Mononuclear cell (primary cell): Measurements from ENCODE around the gene MAT2A. TPM values are rescaled to one million over a fixed set of nuclear protein-coding genes. Genes with fewer than 3 reads are reported as not detected.
"Not testable (repeated sequence)": the region's sequence is repeated elsewhere in the genome, so short reads cannot be mapped to it uniquely, and the experiment has no call there.

Experiments used
- H3K27me3 ChIP-seq: 2 replicates; pipeline ENCODE4 v1.6.0; 2011; ENCODE audit warnings: low read length, control low read depth; ENCODE audit not compliant: insufficient read depth
- H3K4me1 ChIP-seq: 2 replicates; pipeline ENCODE4 v1.5.1; 2011; ENCODE audit warnings: mild to moderate bottlenecking, low read length, control low read depth; ENCODE audit not compliant: insufficient read depth
- H3K4me3 ChIP-seq: 2 replicates; pipeline ENCODE4 v1.5.1; 2011; ENCODE audit warnings: mild to moderate bottlenecking, low read length, moderate library complexity
- H3K9me3 ChIP-seq: 2 replicates; pipeline ENCODE4 v1.5.1; 2011; ENCODE audit warnings: low read depth, mild to moderate bottlenecking, control low read depth, low read length
- total RNA-seq: library from RNA; depleted of rRNA; stranded (reverse); fragments of >200 nt; gene quantifications from one replicate; pipeline ENCODE4 v1.2.3, GENCODE V29; 2012

The MAT2A gene
- total RNA-seq, 1 donor, result 67.0 TPM

- Histone ChIP-seq H3K9me3 (no peaks in the 10 kb centered on the region), H3K4me1 (peaks cover 76% of the 10 kb centered on the region), H3K27me3 (no peaks in the 10 kb centered on the region), H3K4me3 (no peak overlapping the region)
These were observed 52.0 kb downstream of the MAT2A start for GRCh38 chr2:85590950-85591349.

GRCh38 chr2:85591563-85591962 lies 52.6 kb downstream of the MAT2A start:
- H3K4me3 ChIP-seq, result no peak overlapping the region
- H3K9me3 ChIP-seq, result no peaks in the 10 kb centered on the region
- no peaks in the 10 kb centered on the region for H3K27me3 ChIP-seq
- peaks cover 76% of the 10 kb centered on the region for H3K4me1 ChIP-seq

- peaks cover 76% of the 10 kb centered on the region for H3K4me1 ChIP-seq
- not testable (repeated sequence) for H3K9me3 ChIP-seq, H3K27me3 ChIP-seq, H3K4me3 ChIP-seq
These were observed 53.3 kb downstream of the MAT2A start for GRCh38 chr2:85592299-85592698.

GRCh38 chr2:85593023-85593422 lies 54.1 kb downstream of the MAT2A start:
- H3K4me3 ChIP-seq, result no peak overlapping the region
- no peaks in the 10 kb centered on the region for H3K27me3 ChIP-seq
- H3K9me3 ChIP-seq, result no peaks in the 10 kb centered on the region
- peaks cover 69% of the 10 kb centered on the region for H3K4me1 ChIP-seq

Other genes with a start within 250 kb of the MAT2A start
- 154 TPM for gene TGOLN2, start 211.2 kb upstream of the MAT2A start, total RNA-seq
- gene RETSAT, start 184.6 kb upstream of the MAT2A start, total RNA-seq, result 6.9 TPM
- gene ELMOD3, start 184.4 kb upstream of the MAT2A start, total RNA-seq, result 12.8 TPM
- 107 TPM for gene CAPG, start 128.8 kb upstream of the MAT2A start, total RNA-seq
- 0.42 TPM for gene SH2D6, start 120.5 kb upstream of the MAT2A start, total RNA-seq
- 11.0 TPM for gene GGCX, start 22.3 kb downstream of the MAT2A start, total RNA-seq
- gene VAMP8, start 38.4 kb downstream of the MAT2A start, total RNA-seq, result 27.6 TPM
- gene VAMP5, start 45.3 kb downstream of the MAT2A start, total RNA-seq, result 8.9 TPM
- gene RNF181, start 56.6 kb downstream of the MAT2A start, total RNA-seq, result 55.9 TPM
- 3.1 TPM for gene TMEM150A, start 63.5 kb downstream of the MAT2A start, total RNA-seq
- 24.0 TPM for gene C2orf68, start 72.9 kb downstream of the MAT2A start, total RNA-seq
- 58.7 TPM for gene USP39, start 77.0 kb downstream of the MAT2A start, total RNA-seq
- not detected for gene SFTPB, start 129.0 kb downstream of the MAT2A start, total RNA-seq
- gene GNLY, start 155.2 kb downstream of the MAT2A start, total RNA-seq, result 181 TPM
- 1.3 TPM for gene ATOH8, start 214.8 kb downstream of the MAT2A start, total RNA-seq